Ramos (cell line): ENCODE results near the gene LIMA1.

ENCODE experiments used
- in situ Hi-C: fragments of 300-500 bp; cut with MboI; formaldehyde crosslinking; loops from one replicate; pipeline ENCODE4 v1.14.3; 2022; ENCODE audit warnings: low sequenced_read_pairs; ENCODE audit not compliant: unreplicated experiment

LIMA1 gene

DNA sequence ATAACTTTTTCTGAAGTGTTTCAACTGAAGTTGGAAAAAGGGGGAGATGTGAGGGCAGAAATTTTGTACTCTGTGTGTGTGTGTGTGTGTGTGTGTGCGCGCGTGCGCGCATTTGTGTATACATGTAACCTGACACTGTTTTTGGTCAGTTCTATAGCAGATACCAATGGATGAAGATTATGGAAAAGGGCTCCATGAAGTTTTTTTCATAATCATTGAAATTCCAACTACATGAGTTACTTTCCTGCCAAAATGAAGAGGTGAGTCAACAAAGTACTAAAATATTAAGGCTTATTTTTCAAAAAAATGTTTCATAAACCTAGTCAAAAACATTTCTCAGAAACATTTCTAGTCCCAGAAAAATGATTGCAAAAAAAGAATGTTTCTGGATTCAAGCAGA lies 90.4 kb downstream of the LIMA1 start:
- in situ Hi-C loops: no loop called here

DNA sequence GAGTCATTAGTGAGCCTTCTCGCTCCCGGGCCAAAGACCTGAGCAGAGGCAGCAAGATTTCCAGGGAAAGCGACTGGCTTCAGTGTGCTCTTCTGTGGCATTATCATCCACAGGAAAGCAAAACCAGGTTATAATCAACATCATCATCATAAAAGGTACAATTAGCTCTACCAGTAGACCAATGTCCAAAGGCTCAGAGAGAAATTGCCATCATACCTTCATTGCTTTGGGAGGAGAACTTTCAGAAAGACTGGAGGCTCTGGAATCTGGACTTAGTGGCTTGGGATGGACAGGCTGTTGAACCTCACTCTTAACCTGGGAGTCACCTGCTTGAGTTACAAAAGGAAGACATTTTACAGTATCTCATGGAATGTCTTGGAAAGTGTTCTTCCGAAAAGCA lies 91.1 kb downstream of the LIMA1 start:
- in situ Hi-C loops: no loop called here

DNA sequence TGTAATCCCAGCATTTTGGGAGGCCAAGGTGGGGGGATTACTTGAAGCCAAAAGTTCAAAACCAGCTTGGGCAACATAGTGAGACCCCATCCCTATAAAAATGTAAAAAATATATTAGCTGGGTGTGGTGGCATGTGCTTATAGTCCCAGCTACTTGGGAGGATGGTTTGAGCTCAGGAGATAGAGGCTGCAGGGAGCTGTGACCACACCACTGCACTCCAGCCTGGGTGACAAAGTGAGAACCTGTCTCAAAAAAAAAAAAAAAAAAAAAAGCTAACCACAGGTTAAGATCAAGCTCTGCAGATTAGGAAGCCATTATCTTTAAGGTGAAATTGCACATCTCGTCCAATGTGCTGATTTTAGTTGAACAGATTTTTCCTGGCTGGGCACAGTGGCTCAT lies 92.5 kb downstream of the LIMA1 start:
- in situ Hi-C loops: no loop called here

DNA sequence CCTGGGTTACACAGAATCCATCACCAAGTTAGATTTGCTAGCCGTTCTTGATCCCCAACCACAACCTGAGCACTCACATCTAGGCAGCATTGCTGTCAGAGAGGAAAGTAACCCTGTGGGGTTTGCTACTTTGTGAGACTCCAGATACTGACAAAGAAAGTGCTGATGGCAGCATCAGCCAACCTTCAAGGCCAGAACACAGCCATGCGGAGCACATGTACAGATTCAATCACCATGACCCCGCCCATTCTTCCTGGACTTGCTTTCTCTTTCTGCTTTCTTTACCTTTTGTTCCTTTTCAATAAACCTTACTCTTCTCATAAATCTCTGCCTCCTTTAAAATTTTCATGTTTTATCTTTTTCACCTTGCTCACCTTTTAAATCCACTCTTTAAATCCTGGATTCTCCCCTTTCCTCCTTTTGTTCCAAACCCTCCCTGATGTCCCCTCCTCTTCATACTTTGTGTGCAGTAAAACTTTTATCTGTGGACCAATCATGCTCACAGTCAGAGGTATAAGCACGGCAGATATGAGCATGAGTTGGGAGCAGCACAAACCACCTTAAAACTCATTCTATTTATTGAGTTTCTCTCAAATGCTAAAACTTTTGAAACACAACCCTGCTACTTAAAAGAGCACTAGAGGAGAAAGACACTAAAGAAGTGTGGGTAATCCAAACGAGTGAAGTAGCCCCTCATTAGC lies 94.3 kb downstream of the LIMA1 start:
- in situ Hi-C loops: no loop called here

DNA sequence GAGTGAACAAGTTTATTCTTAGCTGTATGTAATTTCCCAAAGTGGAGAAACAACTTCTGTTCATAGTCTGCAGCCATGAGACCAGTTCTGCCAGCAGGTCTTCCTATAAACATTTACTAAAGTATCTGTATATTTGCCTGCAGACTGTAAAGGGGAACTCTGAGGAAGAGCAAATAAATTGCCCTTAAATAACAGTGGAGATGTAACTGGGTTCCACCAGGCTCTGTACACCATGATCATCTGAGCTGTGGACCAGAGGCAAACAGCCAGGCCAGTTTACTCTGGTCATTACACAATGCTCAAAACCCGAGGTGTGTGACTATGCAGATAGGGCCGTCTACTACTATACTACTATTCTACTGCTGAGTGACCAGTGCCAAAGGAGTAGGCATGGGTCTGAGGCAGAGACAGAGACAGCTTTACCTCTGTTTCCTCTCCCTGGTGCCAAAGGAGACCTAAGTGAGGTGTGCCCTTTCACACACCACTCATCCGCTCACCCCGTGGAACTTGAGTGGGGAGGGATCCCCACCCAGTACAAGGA lies 95.0 kb downstream of the LIMA1 start:
- in situ Hi-C loops: no loop called here

DNA sequence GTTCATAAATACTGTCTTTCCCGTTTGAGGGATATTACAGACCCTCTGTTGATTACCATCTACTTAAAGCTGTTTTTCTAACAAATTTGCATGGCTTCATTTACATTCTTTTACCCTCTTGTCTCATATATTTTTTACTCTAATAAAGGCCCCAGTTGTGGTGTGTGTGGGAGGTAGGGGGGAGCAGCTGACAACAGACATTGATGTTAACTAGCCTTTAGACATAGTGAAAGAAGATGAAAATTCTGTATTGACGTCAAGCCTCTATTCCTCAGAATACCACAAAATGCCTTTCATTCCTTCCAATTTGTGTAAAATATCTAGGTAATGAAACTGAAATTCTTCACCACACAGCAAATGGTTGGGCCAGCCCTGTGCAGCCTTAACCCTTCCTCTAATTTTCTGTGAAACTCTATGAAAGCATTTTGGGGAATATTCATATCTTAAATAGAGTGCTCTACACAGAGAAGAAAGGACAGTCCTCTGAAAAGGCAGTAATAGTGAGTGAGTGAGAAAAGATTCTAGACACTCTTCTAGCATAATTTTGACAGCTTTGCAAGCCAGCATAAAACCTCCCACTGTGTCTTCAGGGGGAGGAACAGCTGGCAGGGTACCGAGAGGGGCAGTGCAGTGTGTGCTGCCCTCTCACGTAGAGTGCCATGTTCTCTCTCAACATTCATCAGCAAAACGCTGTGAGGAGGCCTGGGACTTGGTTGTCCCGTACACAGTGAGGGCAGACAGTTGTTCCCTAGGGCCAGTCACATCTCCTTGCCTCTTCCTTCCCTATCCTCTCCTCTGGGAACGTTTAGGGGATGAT lies 96.0 kb downstream of the LIMA1 start:
- in situ Hi-C loops: no loop called here

DNA sequence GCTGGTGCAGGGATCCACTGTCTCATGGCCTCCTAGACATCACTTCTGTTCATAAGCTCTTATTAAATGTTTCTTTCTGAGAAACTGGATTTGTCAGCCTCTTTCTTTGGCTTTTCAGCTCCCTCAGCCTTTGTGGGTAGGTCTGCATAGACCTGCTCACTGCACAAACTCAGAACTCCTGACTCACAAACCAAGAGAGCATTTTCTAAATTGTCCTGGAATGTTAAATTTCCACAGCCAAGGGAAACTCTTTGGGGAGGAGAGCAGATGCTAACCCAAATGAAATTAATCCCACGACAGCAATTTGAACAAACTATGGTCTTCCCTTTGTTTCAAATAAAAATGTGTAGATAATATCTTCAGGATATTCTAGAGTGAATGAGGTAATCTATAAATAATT lies 96.6 kb downstream of the LIMA1 start:
- in situ Hi-C loops: no loop called here

DNA sequence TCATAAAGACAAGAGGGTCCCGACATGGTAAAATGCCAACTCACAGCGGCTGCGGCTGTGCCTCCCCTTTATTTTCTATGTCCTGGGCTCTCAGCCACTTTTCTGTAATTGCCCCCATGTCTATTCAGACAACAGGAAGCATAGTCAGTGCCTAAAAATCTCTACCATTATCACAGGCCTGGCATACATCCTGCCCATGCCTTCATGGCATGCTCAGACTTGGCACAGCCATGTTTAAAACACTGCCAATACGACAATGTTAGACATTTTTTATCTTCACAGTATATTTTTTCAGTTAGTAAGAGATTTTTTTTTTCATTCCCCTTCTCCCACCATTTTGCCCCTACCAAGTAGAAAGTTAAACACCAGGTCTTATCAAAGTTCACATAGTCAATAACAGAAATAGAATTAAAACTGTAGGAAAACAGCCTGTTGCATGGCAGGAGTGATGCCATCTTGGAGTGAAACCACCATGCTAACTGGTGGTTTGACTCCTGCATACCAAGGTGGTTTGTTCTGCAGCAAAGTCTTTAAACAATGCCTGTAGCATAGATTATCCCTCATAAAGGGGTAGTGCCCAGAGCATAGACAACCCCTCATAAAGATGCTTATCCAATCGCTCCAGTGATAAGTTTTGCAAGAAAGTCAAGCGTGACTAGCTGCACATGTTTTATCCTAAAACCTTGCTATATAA lies 97.2 kb downstream of the LIMA1 start:
- in situ Hi-C loops: no loop called here

DNA sequence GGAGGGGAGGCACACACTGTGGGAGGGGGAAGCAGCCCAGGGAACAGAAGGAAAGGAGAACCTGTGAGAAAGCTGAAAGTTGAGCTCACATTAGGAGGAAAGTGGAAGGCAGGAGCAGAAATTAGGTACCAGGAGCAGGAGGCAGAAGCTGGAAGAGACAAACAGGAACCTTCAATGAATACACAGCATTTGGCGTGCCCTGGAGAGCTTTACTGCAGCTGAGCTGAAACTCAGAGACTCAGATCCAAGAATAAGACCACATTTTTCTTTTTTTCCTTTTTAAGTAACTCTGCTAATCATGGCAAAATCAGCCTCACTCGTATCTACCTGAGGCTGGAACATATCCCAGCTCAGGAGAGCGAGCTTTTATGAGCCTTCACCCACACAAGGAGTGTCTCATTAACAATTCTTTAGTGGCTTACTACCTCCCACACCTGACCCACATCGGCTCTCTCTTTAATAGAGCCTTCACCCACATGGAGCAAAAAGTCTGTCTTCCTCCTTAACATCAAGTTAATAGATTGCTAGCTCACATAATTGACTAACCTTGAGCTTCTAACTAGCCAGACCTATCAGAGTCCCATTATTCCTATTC lies 97.9 kb downstream of the LIMA1 start:
- in situ Hi-C loops: no loop called here

DNA sequence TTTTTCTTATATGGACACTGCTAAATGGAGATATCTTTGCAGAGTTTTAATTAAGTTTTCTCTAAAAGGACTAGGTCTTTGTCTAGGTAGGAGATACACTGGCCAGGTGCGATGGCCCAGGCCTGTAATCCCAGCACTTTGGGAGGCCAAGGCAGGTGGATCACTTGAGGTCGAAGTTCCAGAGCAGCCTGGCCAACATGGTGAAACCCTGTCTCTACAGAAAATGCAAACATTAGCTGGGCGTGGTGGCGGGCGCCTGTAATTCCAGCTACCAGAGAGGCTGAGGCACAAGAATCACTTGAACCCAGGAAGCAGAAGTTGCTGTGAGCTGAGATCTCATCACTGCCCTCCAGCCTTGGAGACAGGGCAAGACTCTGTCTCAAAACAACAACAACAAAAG lies 99.1 kb downstream of the LIMA1 start:
- in situ Hi-C loops: no loop called here

DNA sequence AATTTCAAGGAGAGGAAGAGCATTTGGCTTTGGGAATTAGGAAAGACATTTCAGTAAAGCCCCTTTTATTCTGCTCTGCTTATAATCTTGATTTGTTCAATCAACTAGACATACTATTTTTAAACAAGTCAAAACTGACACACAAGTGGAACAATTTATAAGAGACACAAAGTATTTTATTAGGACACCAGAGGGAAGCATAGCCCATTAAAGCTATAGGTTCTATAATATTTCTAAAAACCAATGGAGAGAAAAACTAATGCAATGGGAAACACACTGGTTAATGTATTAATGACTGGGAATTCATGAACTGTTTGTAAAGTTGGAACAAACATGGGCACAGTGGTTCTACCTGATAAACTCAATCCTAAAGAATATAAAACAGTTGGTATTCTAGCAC lies 100.9 kb downstream of the LIMA1 start:
- in situ Hi-C loops: no loop called here

DNA sequence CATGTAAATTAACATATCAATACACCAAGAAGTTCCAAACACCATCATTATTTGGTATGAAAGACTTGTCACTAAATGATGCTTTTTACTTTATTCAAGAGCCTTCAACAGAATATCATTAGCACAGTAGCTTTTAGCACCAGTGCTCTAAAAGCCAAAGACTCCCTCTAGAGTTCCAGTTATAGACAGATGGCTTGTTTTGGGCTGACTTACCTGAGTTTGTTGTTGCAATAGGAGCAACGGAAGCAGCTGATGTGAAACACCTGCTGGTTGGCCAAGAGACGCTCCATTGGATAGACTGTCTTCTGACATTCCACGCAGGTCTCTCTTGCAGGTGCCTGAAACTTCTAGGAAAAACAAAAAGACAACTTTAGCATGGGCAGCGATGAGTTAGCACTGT lies 101.6 kb downstream of the LIMA1 start:
- in situ Hi-C loops: no loop called here

DNA sequence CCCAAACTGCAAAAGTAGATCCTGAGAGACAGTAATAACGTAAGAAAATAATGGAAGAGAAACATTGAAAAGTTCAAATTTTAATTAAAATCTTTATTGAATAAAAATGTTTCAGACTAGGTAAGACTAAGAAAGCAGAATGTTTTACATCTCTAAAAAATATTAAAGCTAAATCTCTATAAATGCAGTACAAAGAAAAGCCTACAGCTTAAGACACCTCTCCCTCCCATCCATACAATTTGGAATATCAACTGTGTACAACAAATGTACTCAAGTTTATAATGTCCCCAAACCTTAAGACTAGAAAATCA lies 107.6 kb downstream of the LIMA1 start:
- in situ Hi-C loops: loop anchor here (5.0 to 10.0 kb wide), 2 partner anchors 103 to 211 kb away; partner anchors contain the start of gene AQP5

DNA sequence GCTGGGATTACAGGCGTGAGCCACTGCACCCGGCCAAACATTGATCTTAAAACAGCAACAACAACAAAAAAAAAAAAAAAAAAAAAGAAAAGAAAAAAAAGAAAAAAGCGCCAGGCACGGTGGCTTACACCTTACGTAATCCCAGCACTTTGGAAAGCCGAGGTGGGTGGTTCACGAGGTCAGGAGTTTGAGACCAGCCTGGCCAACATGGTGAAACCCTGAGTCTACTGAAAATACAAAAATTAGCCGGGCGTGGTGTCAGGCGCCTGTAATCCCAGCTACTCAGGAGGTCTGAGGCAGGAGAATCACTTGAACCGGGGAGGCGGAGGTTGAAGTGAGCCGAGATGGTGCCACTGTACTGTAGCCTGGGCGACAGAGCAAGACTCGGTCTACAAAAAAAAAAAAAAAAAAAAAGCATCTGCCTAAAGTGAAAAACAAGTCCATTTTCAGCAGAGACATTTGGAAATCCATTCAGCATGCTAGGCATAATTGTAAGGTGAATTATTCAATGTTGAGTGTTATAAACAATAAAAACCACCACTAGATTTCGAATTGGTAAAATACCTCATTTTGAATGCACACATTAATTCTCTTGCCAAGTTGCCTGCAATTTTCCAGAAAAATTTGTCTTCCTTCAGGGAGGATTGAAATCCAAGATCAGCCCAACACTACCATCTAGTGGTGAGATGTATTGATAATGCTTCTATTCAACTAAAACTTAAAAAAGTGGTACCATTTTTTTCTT lies 108.2 kb downstream of the LIMA1 start:
- in situ Hi-C loops: loop anchor here (5.0 to 10.0 kb wide), 2 partner anchors 103 to 210 kb away; partner anchors contain the start of gene AQP5

DNA sequence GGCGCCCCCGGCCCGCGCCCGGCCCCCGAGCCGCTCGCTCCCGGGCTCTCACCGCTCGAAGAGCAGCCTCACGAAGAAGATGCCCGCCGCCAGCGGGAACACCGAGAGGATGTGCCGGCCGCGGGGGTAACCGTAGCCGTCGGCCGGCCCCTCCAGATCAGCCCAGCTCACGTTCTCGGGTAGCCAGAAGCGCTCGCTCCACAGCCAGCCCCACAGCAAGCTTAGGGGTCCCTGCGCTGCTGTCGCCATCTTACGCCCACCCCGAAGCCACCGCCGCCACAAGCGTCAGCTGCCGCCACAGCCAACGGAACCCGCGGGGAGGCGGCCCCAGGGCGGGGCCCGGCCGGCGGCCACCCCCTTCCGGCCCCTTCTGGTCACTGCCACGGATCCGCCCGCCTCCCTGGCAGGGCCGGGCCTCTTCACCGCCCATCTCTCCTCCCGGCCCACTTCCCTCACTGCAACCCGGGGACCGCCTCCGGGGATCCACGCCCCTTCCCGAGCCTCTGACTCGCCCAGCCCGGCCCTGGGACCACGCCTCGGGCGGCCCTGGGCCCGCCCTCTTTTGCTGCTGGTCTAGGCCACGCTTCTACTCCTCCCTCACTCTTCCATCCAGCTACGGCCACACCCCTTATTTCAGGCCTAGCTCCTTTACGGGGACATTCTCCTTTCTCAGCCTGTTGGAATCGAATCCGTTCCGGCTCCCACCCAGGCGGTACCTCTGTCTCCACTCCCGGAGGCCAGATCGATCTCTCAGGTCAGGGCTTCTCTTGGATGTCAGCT lies 116.1 kb downstream of the LIMA1 start, which contains the start of gene CERS5:
Gene CERS5, minus strand, starts transcription at position 321 of the 780 bp plus-strand sequence. Its CDS starts 72 bp downstream, at position 249.
- in situ Hi-C loops: no loop called here

DNA sequence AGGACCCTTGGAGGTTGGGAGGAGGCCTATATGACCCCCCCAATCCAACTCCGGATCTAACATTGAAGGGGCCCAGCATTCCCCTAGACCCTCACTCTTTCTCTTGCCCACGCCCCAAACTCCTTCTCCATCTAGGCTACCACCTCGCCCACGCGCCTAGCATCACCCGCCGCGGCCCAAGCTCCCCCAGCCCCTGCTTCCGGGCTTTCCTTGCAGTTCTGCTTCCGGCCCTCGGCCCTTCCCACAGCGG lies 116.6 kb downstream of the LIMA1 start:
- in situ Hi-C loops: no loop called here

DNA sequence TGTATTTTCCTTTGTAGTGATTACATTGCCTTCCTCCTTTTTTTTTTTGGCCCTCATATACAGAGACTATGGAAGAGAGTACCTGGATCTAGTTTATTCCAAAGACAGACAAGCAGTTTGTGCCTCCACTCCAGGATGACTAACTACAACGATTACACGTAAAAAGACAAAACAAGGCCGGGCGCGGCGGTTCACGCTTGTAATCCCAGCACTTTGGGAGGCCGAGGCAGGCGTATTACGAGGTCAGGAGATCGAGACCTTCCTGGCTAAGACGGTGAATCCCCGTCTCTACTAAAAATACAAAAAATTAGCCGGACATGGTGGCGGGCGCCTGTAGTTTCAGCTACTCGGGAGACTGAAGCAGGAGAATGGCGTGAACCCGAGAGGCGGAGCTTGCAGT lies 118.4 kb downstream of the LIMA1 start:
- in situ Hi-C loops: no loop called here

DNA sequence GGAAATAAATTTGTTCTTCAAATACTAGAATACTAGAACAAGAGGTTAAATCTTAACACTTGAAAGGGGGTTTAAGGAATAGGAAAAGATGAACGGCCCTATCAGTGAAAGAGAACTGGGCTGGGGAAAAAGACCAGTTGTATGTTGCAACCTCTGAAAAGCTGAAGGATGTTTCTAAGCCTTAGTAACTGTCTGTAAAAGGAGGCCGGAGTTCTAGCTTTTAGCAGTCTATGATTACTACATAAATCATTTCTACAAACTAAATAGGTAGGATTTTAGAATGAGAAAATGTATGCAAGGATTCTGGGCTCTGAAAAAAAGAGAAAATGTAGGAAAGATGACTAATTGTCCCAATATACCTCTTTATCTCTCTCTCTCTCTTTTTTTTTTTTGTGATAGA lies 121.1 kb downstream of the LIMA1 start:
- in situ Hi-C loops: no loop called here

DNA sequence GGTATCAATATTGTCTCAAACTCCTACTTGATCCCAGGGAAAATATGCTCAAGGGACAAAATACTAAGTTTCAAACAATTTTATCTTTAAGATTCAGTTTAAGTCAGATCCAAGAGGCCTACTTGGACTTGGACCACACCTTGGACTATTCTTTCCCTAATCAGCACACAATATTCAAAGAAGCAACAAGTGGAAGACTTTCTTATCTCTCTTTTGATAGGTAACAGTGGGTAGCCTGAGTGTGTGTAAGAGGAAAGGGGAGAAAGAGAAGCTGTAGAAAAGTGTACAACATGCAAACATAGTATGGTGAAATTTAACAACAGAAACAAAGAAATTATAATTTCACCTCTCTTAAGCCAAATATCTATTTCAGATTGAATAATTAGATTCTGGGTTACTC lies 122.7 kb downstream of the LIMA1 start:
- in situ Hi-C loops: no loop called here
